H9 (cell line): ENCODE results near the gene APOBEC3G. TPM values are rescaled to one million over a fixed set of nuclear protein-coding genes. Genes with fewer than 3 reads are reported as not detected.

Source experiments
- DNase-seq: peaks from one replicate; pipeline ENCODE4 v3.0.0-alpha.2; 2017
- H2AFZ ChIP-seq: one replicate; pipeline ENCODE4 v1.6.1; 2013; ENCODE audit warnings: mild to moderate bottlenecking, low read length, control low read depth, moderate library complexity
- H2AK5ac ChIP-seq: 2 replicates; pipeline ENCODE4 v1.6.1; 2013; ENCODE audit warnings: low read length, control low read depth, mixed read lengths; ENCODE audit not compliant: insufficient read length
- H2BK120ac ChIP-seq: one replicate; pipeline ENCODE4 v1.6.1; 2013; ENCODE audit warnings: low read depth, mild to moderate bottlenecking, low read length, control low read depth, inconsistent platforms; ENCODE audit not compliant: poor library complexity, severe bottlenecking
- H2BK12ac ChIP-seq: 2 replicates; pipeline ENCODE4 v1.6.1; 2013; ENCODE audit warnings: low read length, control low read depth, mixed read lengths, low read depth; ENCODE audit not compliant: insufficient read length
- H2BK15ac ChIP-seq: 2 replicates; pipeline ENCODE4 v1.6.1; 2013; ENCODE audit warnings: low read depth, low read length, control low read depth
- H2BK20ac ChIP-seq: one replicate; pipeline ENCODE4 v1.6.1; 2013; ENCODE audit warnings: low read depth, mild to moderate bottlenecking, low read length, control low read depth, inconsistent platforms; ENCODE audit not compliant: poor library complexity, severe bottlenecking
- H2BK5ac ChIP-seq: 2 replicates; pipeline ENCODE4 v1.6.1; 2013; ENCODE audit warnings: low read length, control low read depth, mixed read lengths; ENCODE audit not compliant: insufficient read length
- H3K14ac ChIP-seq: 2 replicates; pipeline ENCODE4 v1.6.1; 2013; ENCODE audit warnings: low read length, control low read depth; ENCODE audit not compliant: insufficient read depth
- H3K18ac ChIP-seq: 2 replicates; pipeline ENCODE4 v1.6.1; 2013; ENCODE audit warnings: low read depth, mild to moderate bottlenecking, mixed read lengths, low read length, control low read depth; ENCODE audit not compliant: insufficient read length
- H3K23ac ChIP-seq: 2 replicates; pipeline ENCODE4 v1.6.1; 2013; ENCODE audit warnings: low read length, control low read depth, mixed read lengths, low read depth; ENCODE audit not compliant: insufficient read length
- H3K23me2 ChIP-seq: 2 replicates; pipeline ENCODE4 v1.6.1; 2013; ENCODE audit warnings: low read depth, mild to moderate bottlenecking, mixed read lengths, low read length, control low read depth; ENCODE audit not compliant: insufficient read length, poor library complexity, severe bottlenecking
- H3K27ac ChIP-seq: 2 replicates; pipeline ENCODE4 v1.5.1; 2013; ENCODE audit warnings: low read length, control low read depth, mixed read lengths, low read depth; ENCODE audit not compliant: insufficient read length
- H3K27me3 ChIP-seq: 2 replicates; pipeline ENCODE4 v1.6.1; 2013; ENCODE audit warnings: low read length, control low read depth, inconsistent platforms; ENCODE audit not compliant: insufficient read depth
- H3K4ac ChIP-seq: 2 replicates; pipeline ENCODE4 v1.6.1; 2013; ENCODE audit warnings: low read depth, mild to moderate bottlenecking, control low read depth, inconsistent platforms, low read length, moderate library complexity
- H3K4me1 ChIP-seq: 2 replicates; pipeline ENCODE4 v1.6.1; 2013; ENCODE audit warnings: low read length, control low read depth, inconsistent platforms; ENCODE audit not compliant: insufficient read depth
- H3K4me2 ChIP-seq: 2 replicates; pipeline ENCODE4 v1.6.1; 2013; ENCODE audit warnings: low read length, control low read depth, mixed read lengths; ENCODE audit not compliant: insufficient read length, insufficient read depth
- H3K56ac ChIP-seq: 2 replicates; pipeline ENCODE4 v1.6.1; 2013; ENCODE audit warnings: low read depth, mild to moderate bottlenecking, mixed read lengths, low read length, control low read depth; ENCODE audit not compliant: insufficient read length
- H3K79me1 ChIP-seq: 2 replicates; pipeline ENCODE4 v1.6.1; 2013; ENCODE audit warnings: low read depth, mild to moderate bottlenecking, moderate library complexity, low read length, control low read depth, inconsistent platforms; ENCODE audit not compliant: insufficient read depth, poor library complexity, severe bottlenecking
- H3K79me2 ChIP-seq: 2 replicates; pipeline ENCODE4 v1.6.1; 2013; ENCODE audit warnings: low read length, control low read depth, inconsistent platforms; ENCODE audit not compliant: insufficient read depth
- H3K9ac ChIP-seq: 2 replicates; pipeline ENCODE4 v1.6.1; 2013; ENCODE audit warnings: low read length, control low read depth, mixed read lengths; ENCODE audit not compliant: insufficient read length; ENCODE audit errors: extremely low read depth
- H3K9me3 ChIP-seq: one replicate; pipeline ENCODE4 v1.6.1; 2013; ENCODE audit warnings: low read depth, low read length, inconsistent platforms; ENCODE audit not compliant: control insufficient read depth
- H3T11ph ChIP-seq: one replicate; pipeline ENCODE4 v1.6.1; 2013; ENCODE audit warnings: mild to moderate bottlenecking, low read length, control low read depth, inconsistent platforms
- H4K20me1 ChIP-seq: one replicate; pipeline ENCODE4 v1.6.1; 2013; ENCODE audit not compliant: control insufficient read depth, insufficient read length, insufficient read depth
- H4K5ac ChIP-seq: 2 replicates; pipeline ENCODE4 v1.6.1; 2013; ENCODE audit warnings: low read depth, mild to moderate bottlenecking, mixed read lengths, low read length, control low read depth; ENCODE audit not compliant: insufficient read length
- H4K8ac ChIP-seq: replicated peaks from 2 replicates; pipeline ENCODE4 v1.6.1; 2013; ENCODE audit warnings: low read length, control low read depth, mixed read lengths, low read depth; ENCODE audit not compliant: insufficient read length
- H4K91ac ChIP-seq: 2 replicates; pipeline ENCODE4 v1.6.1; 2013; ENCODE audit warnings: low read depth, mild to moderate bottlenecking, moderate library complexity, mixed read lengths, low read length, control low read depth; ENCODE audit not compliant: insufficient read length
- H3K27ac Mint-ChIP-seq, 3 experiments: 2 replicates in 2 of 3; 3 replicates in 1 of 3; pipeline ENCODE4 v1.8.0; 2020 to 2021; ENCODE audit warnings: mixed read lengths in 3 of 3, mild to moderate bottlenecking in 1 of 3, moderate library complexity in 1 of 3
- H3K27me3 Mint-ChIP-seq: 2 replicates; pipeline ENCODE4 v1.8.0; 2021; ENCODE audit warnings: low read depth, mild to moderate bottlenecking, moderate library complexity, mixed read lengths
- H3K36me3 Mint-ChIP-seq, 3 experiments: 2 replicates in 2 of 3; 3 replicates in 1 of 3; pipeline ENCODE4 v1.8.0; 2020 to 2021; ENCODE audit warnings: low read depth in 3 of 3, mixed read lengths in 3 of 3; ENCODE audit not compliant: insufficient read depth in 1 of 3
- H3K4me1 Mint-ChIP-seq, 2 experiments: 2 replicates each; pipeline ENCODE4 v1.8.0; 2020; ENCODE audit warnings: mixed read lengths in 2 of 2
- H3K4me3 Mint-ChIP-seq, 2 experiments: 2 replicates in 1 of 2; 3 replicates in 1 of 2; pipeline ENCODE4 v1.8.0; 2020 to 2021; ENCODE audit warnings: mild to moderate bottlenecking in 2 of 2, mixed read lengths in 2 of 2, moderate library complexity in 1 of 2
- H3K9me3 Mint-ChIP-seq, 2 experiments: 2 replicates in 1 of 2; 3 replicates in 1 of 2; pipeline ENCODE4 v1.8.0; 2020; ENCODE audit warnings: mild to moderate bottlenecking in 2 of 2, mixed read lengths in 2 of 2, moderate library complexity in 1 of 2
- CTCF ChIP-seq: fragments of 200-600 bp; sonication (generic); conservative IDR thresholded peaks from 3 replicates; pipeline ENCODE4 v1.8.0; 2021; ENCODE audit warnings: antibody characterized with exemption, mild to moderate bottlenecking
- WGBS: extraction: QIAGEN DNeasy Blood & Tissue Kit; methylation state at CpG from one replicate; pipeline ENCODE4 v1.1.7; 2013; ENCODE audit warnings: missing lambda C conversion rate, low lambda C conversion rate, mixed read lengths; ENCODE audit not compliant: insufficient read length; ENCODE audit errors: extremely low coverage; 5-methylcytosine and 5-hydroxymethylcytosine counted together
- total RNA-seq: library from RNA; stranded (reverse); gene quantifications from 2 replicates; pipeline ENCODE4 v1.2.1, GENCODE V29; 2021

The APOBEC3G gene
- total RNA-seq, 1 experiment from 2014 or later: 2.4 TPM

- Histone ChIP-seq H2BK5ac (no peak overlapping the region), H3K4me2 (no peak overlapping the region), H2BK15ac (no peak overlapping the region), H3K18ac (no peak overlapping the region), H3K27me3 (no peaks in the 10 kb centered on the region), H3K4me1 (no peaks in the 10 kb centered on the region; the same call in 1 of the 2 replicates), H3K79me2 (no peaks in the 10 kb centered on the region), H2BK12ac (no peak overlapping the region), H3K56ac (no peak overlapping the region), H3K23me2 (no peaks in the 10 kb centered on the region), H4K91ac (no peak overlapping the region), H3K23ac (no peak overlapping the region), H2BK20ac (no peak overlapping the region), H3K9ac (no peak overlapping the region), H3K79me1 (no peaks in the 10 kb centered on the region), H4K5ac (no peak overlapping the region), H3K4ac (no peak overlapping the region), H2BK120ac (no peak overlapping the region), H4K20me1 (no peaks in the 10 kb centered on the region), H4K8ac (no peak overlapping the region), H3K14ac (no peak overlapping the region), H3K9me3 (no peaks in the 10 kb centered on the region), H3T11ph (no peak overlapping the region), H2AFZ (no peak overlapping the region), H3K27ac (no peak overlapping the region), H2AK5ac (no peak overlapping the region)
- no peak overlapping the region for H3K4me3 Mint-ChIP-seq
- H3K27me3 Mint-ChIP-seq: no peaks in the 10 kb centered on the region
- H3K27ac Mint-ChIP-seq: peak overlapping the region in 1 of 3 experiments; percentile 73; a peak in 3 of 7 replicates
- TF ChIP-seq CTCF: no peak
- DNase-seq: no peak
- WGBS: no CpG with 5 or more reads among the region's 4 CpGs
- H3K4me1 Mint-ChIP-seq: peaks cover 32 to 53% of the 10 kb centered on the region in 2 experiments
- H3K9me3 Mint-ChIP-seq: no peaks in the 10 kb centered on the region
- peaks cover 6 to 25% (median 17%) of the 10 kb centered on the region in 3 experiments for H3K36me3 Mint-ChIP-seq
Measured at GRCh38 chr22:39027717-39028116, 49.4 kb upstream of the APOBEC3G start.
